WERI-Rb-1 (cell line): ENCODE data around the gene CYBC1.

Experiments
- DNase-seq: peaks from one replicate; pipeline ENCODE4 v3.0.0-alpha.2; 2020
- H3K27ac ChIP-seq: fragments of 250-450 bp; sonication (Bioruptor Pico); 2 replicates; pipeline ENCODE4 v1.5.1; 2020; ENCODE audit warnings: mild to moderate bottlenecking, moderate library complexity
- H3K27me3 ChIP-seq: fragments of 250-450 bp; sonication (Bioruptor Pico); 2 replicates; pipeline ENCODE4 v1.5.1; 2021; ENCODE audit warnings: mild to moderate bottlenecking, low read depth, moderate library complexity; ENCODE audit not compliant: insufficient read depth, severe bottlenecking
- H3K36me3 ChIP-seq: fragments of 250-450 bp; sonication (Bioruptor Pico); 2 replicates; pipeline ENCODE4 v1.5.1; 2020; ENCODE audit warnings: mild to moderate bottlenecking, moderate library complexity
- H3K4me3 ChIP-seq: 2 replicates; pipeline ENCODE4 v1.5.1; 2011; ENCODE audit warnings: low read depth, mild to moderate bottlenecking, control low read depth, low read length
- H3K9me3 ChIP-seq: fragments of 250-450 bp; sonication (Bioruptor Pico); 2 replicates; pipeline ENCODE4 v1.5.1; 2021; ENCODE audit warnings: mild to moderate bottlenecking, moderate library complexity; ENCODE audit not compliant: severe bottlenecking
- TF ChIP-seq, protein P1 (sequence below): IDR thresholded peaks from 2 replicates; pipeline ENCODE4 v1.5.1; 2011; ENCODE audit warnings: low read depth, mild to moderate bottlenecking, control low read depth, inconsistent platforms, low read length

Gene CYBC1

DNA sequence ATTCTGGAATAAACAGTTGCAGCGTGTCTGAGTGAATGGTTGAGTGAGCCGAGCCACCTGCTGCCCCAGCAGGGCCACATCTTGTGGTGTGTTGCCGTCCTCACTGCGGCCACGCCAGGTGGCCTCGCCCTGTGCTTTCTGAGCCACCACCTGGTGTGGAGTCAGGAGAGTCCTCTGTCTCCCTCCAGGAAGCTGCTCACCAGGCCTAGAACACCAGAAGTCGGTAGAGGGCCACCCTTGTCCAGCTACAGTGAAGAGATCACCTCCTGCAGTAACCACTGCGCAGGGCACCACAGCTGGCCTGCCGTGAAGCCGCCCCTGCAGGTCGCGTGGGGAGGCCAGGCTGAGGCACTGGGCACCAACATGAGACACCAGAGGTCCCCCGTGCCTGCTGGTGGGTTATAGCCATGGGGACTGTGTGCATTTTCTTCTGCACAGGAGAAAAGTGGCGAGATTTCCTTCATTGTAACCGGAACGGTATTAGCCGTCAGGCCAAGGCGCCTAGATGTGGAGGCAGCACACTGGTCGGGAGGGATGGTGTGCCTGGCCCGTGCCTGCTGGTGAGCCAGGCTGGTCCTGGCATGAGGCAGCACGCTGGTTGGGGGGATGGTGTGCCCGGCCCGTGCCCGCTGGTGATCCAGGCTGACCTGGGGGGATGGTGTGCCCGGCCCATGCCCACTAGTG, 40.1 kb upstream of the CYBC1 start:
- no peaks in the 10 kb centered on the region for H3K27me3 ChIP-seq
- H3K36me3 ChIP-seq = peaks cover 40% of the 10 kb centered on the region
- DNase-seq = peak; percentile 93
- H3K27ac ChIP-seq = peak overlapping the region; percentile 84
- TF ChIP-seq, protein P1, sequence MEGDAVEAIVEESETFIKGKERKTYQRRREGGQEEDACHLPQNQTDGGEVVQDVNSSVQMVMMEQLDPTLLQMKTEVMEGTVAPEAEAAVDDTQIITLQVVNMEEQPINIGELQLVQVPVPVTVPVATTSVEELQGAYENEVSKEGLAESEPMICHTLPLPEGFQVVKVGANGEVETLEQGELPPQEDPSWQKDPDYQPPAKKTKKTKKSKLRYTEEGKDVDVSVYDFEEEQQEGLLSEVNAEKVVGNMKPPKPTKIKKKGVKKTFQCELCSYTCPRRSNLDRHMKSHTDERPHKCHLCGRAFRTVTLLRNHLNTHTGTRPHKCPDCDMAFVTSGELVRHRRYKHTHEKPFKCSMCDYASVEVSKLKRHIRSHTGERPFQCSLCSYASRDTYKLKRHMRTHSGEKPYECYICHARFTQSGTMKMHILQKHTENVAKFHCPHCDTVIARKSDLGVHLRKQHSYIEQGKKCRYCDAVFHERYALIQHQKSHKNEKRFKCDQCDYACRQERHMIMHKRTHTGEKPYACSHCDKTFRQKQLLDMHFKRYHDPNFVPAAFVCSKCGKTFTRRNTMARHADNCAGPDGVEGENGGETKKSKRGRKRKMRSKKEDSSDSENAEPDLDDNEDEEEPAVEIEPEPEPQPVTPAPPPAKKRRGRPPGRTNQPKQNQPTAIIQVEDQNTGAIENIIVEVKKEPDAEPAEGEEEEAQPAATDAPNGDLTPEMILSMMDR = peak; percentile 55
- H3K9me3 ChIP-seq = no peaks in the 10 kb centered on the region
- H3K4me3 ChIP-seq = peak overlapping the region; percentile 7; the same call in 1 of the 2 replicates

DNA sequence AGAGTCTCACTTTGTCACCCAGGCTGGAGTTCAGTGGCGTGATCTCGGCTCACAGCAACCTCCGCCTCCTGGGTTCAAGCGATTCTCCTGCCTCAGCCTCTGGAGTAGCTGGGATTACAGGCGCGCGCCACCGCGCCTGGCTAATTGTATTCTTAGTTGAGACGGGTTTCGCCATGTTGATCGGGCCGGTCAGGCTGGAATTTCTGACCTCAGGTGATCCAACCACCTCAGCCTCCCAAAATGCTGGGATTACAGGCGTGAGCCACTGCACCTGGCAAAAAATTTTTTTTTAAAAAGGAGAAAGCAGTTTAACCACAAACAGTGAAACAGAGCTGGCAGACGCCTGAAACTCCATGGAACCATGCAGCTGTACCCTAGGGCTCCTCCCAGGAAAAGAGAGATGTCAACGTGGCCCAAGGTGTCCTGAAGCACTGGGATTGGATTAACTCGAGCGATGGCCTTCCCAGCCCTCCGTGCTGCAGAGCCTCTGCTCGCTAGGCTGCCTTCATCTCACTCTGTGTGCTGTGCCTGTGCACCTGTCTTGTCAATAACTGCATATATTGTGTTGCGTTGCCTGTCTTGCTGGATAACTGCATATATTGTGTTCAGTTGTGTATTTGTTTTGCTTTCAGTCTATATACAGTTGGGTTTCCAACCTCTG, 39.4 kb upstream of the CYBC1 start:
- peak overlapping the region; percentile 84 for H3K27ac ChIP-seq
- peak overlapping the region; percentile 7; the same call in 1 of the 2 replicates for H3K4me3 ChIP-seq
- DNase-seq = peak; percentile 76
- H3K27me3 ChIP-seq = no peaks in the 10 kb centered on the region
- H3K36me3 ChIP-seq = peaks cover 47% of the 10 kb centered on the region
- H3K9me3 ChIP-seq = no peaks in the 10 kb centered on the region
- TF ChIP-seq, protein P1 = no peak

DNA sequence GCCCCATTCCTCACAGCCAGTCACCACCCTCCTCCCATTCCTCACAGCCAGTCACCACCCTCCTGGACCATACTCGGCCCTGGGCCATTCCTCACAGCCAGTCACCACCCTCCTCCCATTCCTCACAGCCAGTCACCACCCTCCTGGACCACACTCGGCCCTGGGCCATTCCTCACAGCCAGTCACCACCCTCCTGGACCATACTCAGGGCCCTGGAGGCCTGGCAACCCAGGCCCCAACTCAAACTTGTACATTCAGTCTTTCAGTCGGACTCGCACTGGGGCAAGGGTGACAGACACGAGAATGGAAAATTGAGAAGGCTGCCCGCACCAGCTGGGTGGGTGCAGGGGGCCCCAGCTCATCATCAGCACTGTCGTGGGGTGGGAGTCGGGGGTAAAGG, 38.6 kb upstream of the CYBC1 start:
- Histone ChIP-seq H3K36me3 (peaks cover 56% of the 10 kb centered on the region), H3K9me3 (no peaks in the 10 kb centered on the region), H3K27me3 (no peaks in the 10 kb centered on the region), H3K4me3 (no peak overlapping the region), H3K27ac (peak overlapping the region; percentile 84)
- no peak for DNase-seq
- TF ChIP-seq, protein P1 = no peak

- Histone ChIP-seq H3K27ac (peak overlapping the region; percentile 84), H3K27me3 (no peaks in the 10 kb centered on the region), H3K4me3 (no peak overlapping the region), H3K36me3 (peaks cover 68% of the 10 kb centered on the region), H3K9me3 (no peaks in the 10 kb centered on the region)
- TF ChIP-seq, protein P1 = no peak
- peak; percentile 86 for DNase-seq
Measured at GRCh38 chr17:82487910-82488309, 37.4 kb upstream of the CYBC1 start.

- no peak for DNase-seq
Measured at GRCh38 chr17:82486231-82487094, 35.9 kb upstream of the CYBC1 start.

More at GRCh38 chr17:82486231-82487094, 35.9 kb upstream of the CYBC1 start:
- H3K36me3 ChIP-seq = peaks cover 82% of the 10 kb centered on the region
- no peaks in the 10 kb centered on the region for H3K27me3 ChIP-seq
- no peaks in the 10 kb centered on the region for H3K9me3 ChIP-seq
- no peak overlapping the region for H3K4me3 ChIP-seq
- H3K27ac ChIP-seq = peak overlapping the region; percentile 84
- TF ChIP-seq, protein P1 = no peak
